Stimulated activated naive CD4-positive, alpha-beta T cell (primary cell): Measurements from ENCODE around the gene KAT2A.
"Not testable (repeated sequence)": the region's sequence is repeated elsewhere in the genome, so short reads cannot be mapped to it uniquely, and the experiment has no call there.

Source experiments
- DNase-seq, 6 experiments: peaks; one replicate each; lab custom pipeline; 2025; lab: John Stamatoyannopoulos, UW

The KAT2A gene

DNA sequence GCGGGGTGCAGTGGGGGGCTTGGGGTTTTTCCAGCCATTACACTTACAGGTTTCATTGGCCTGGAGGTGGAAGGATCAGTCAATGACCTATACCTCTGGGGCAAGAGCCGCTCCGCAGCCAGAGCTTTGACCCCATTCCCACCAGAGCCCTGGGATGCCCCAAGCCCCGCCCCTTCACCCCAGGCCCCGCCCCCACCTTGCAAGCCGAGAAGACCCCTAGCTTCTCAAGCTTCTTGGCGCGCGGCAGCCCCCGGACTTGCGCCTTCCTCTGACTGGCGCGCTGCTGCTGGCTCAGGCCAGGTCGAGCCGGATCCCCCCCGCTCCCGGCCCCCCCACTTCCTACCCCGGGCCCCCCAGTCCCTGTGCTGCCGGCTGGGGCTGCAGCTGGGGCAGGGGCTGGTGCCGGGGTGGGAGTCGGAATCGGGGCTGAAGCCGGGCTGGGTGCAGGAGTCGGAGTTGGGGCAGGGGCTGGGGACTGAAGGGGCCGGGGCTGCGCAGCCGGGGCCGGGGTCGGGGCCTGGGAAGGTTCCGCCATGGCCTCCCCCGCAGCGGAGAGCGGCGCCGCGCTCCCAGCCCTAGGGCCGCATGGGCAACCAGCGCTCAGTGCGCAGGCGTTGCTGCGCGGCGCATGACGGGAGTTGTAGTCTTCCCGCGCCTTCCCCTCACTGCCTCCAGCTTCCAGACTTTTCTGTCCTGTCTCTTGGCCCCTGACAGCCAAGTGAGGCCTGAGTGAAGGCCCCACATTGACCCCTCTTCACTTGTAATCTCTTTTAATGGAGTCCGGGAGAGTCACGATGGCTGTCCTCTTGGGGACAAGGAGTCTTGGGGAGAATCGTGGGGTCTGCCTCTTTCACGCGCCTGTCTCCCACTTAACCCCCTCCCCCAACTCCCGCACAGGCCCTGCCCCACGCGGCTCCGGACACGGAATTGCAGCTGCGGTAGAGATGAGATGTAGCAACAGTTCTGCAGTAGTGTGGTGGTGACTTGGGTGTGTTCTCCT is at the start of gene KAT2A:
Gene KAT2A (minus strand): TSS at position 598 of the 1,000 bp plus-strand sequence. CDS start 63 bp downstream, at position 535.
- DNase-seq: peak; percentile 38 to 73 (median 67)

DNA sequence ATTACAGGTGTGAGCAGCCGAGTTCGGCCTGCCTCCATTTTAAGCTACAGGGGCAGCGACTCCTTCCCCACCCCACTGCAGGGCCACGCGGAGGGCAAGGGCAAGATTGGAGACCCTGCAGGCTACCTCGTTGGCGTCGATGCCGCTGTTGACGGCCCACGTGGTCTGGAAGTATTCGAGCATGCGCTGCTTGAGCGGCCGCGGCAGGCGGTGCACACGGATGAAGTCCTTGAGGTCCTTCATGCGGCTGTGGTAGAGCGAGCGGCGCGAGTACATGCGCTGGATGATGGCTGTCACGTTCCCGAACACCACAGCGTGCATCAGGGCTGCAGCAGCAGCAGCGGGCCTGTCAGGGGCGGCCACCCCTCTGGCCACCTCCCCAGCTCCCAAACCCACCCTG is 48.2 kb upstream of the KAT2A start:
- no peak for DNase-seq

DNA sequence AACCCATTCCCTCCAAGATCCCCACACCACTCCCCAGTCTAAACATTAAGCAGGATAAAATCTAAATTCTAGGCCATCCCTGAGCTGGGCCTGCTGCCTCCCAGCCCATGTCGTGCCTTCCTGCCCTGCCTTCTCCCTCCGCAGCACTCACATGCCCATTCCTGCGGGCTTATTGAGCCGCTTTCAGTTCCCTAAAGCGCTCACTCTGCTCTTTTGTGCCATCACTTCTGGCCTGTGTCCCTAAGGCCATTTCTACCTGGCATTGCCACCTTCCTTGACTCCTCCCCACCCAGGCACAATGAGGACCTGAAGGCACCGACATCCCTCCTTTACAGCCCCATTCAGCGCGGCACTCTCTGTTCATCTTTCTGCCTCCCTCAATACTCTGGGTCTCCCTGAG is 46.6 kb upstream of the KAT2A start:
- DNase-seq: no peak

DNA sequence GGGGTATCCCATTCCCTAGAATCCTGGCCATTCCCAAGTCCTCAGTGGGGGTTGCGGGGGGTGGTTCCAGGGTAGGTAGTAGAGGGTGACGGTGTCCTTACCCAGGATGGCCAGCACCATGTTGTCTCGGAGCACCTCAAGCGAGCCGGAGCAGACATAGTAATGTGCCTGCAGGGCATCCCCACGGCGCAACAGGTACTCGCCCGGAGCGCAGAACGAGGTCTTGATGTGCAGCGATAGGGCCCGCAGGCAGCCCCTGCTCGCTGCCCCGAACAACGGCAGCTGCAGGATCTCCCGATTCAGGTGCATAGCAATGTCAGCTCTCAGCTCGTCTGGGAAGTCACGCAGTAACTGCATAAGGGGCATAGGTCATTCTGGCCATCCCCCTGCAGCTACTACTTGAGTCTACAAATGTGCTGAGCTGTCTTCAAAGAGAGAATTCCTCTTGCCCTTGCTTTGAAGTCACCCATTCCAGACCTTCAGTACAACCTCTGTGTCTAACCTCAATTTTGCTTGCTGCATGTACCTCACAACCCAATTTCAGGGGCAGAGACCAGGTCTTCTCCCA is 45.1 kb upstream of the KAT2A start:
- DNase-seq: no peak

DNA sequence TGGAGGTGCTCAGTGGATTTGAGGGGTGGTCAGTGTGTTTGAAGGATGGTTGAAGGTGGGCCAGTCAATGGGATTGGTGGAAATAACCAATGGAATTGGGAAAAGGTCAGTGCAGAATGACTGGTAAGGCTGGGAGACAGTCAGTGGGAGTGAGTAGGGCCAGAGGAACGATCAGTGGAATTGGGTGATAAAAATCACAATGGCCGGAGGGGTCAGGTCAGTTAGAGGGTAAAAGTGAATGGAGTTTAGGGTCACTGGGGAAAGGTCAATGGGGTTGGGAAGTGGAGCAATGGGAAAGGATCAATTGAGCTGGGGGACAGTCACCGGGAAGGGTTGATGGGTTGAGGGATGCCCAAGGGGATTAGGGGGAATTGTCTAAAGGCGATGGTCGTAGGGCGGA is 44.6 kb upstream of the KAT2A start:
- DNase-seq: no peak

DNA sequence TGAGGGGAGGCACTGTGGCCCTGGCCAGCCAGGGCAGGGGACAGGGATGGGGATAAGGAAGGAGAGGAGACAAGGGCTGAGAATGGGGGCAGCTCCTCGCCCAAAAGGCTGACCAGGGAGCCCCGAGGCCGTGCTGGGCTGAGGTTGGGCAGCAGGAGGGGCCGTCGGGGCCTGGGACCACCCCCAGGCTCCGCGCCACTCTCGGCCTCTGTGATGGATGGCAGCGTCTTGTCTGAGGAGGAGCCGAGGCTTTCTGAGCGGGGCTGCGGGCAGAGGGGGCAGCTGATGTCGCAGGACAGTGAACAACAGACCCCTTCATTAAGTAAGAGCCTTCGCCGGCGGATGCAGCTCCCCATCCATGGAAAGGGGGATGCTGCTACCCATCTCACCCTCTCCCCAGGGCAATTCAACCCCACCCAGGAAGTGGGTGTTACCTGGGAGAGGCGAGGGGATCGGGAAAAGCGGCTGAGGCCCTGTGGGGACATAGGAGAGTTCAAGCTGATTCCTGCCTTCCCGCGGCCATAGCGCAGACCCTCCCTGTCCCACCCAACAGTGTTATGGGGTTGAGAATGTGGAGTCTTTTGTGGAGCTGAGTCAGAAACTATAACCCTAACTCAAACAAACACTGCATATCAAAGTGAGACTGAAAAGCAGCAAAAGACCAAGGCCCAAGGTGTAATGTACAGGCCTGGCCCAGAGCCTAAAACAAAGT is 42.7 kb upstream of the KAT2A start:
- DNase-seq: no peak

DNA sequence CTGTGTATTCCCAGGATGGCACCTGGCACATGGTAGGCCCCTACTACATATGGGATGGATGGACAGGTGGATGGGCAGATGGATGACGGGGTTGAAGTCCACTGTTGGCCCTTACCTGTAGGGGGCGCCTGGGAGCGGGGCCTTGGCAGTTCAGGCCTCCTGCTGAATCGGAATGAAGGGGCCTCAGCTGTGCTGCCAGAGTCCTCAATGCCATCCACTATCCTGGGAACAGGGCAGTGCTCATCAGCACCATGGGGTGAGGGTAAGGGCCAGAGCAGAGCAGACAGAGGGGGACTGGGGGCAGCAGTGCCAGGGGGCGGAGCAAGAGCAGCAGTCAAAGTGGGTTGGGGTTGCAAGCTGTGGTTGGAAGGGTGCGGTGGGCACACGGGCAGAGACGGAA is 41.9 kb upstream of the KAT2A start:
- DNase-seq: peak in 1 of 6 experiments; percentile 6

DNA sequence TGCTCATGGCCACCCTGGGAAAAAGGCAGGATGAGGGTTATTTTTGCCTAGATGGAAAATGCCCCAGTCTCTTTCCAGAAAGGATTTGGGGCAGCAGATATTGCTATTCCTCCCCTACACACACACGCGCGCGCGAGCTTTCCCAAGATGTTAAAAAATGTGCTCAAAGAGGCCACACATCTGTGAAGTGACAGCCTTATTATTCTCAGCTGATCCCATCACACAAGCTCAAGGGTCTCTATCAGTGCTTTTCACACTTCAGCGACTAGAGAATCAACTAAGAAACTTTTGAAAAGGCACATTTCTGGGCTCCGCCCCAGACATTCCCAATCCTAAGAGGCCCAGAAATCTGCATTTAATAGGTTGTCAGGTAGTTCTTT is 39.4 kb upstream of the KAT2A start:
- DNase-seq: no peak

DNA sequence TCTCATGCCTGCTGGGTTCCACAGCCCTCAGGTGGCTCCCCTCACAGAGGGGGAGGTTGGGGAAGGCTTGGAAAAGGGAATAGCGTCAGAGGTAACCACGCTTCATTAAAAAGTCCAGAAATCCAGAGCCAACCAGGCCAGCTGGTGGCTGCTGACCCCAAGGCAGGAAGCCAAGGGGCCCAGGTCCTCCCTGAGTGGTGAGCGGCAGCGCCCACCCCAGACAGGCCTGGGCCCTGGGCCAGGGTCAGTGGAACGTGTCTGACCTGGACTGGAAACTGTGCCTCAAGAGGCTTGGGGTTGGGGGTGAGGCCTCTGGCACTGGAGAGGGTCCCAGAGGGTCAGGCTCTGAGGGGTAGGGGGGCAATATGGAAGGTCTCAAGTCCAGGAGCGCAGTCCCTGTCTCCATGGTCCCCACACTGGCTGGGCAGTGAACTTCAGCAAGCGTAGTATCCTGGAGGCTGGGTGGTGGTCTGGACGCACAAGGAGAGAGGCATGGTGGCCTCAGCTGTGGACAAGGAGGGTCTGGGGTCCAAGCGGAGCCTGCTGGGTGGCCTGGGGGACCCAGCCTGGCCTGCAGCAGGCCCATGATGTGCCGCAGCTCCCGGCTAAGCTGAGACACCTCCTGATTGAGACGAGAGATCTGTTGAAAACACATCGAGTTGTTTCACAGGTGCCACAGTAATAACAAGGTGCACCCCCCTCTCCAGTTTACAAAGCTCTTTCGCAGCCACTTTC is 38.8 kb upstream of the KAT2A start:
- no peak for DNase-seq

DNA sequence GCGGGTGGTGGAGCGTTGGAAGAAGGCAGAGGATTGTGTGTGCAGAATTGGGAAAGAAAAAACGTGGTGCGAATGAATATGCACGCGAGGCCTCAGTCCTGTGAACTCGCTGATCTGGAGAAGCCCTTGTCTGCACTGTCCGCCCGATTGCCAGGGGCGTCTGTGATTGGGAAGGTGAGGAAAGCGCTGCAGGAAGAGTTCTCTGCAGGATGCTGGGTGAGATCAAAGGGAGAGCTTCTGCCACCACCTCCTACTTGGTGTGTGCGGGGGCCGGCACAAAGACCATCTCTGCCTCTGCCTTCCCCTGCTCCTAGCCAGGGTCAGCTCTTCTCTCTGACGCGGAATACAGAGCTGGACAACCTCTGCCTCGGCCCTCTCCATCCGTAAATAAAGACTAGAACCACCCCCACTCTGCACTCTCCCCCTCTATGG is 34.5 kb upstream of the KAT2A start:
- DNase-seq: no peak

DNA sequence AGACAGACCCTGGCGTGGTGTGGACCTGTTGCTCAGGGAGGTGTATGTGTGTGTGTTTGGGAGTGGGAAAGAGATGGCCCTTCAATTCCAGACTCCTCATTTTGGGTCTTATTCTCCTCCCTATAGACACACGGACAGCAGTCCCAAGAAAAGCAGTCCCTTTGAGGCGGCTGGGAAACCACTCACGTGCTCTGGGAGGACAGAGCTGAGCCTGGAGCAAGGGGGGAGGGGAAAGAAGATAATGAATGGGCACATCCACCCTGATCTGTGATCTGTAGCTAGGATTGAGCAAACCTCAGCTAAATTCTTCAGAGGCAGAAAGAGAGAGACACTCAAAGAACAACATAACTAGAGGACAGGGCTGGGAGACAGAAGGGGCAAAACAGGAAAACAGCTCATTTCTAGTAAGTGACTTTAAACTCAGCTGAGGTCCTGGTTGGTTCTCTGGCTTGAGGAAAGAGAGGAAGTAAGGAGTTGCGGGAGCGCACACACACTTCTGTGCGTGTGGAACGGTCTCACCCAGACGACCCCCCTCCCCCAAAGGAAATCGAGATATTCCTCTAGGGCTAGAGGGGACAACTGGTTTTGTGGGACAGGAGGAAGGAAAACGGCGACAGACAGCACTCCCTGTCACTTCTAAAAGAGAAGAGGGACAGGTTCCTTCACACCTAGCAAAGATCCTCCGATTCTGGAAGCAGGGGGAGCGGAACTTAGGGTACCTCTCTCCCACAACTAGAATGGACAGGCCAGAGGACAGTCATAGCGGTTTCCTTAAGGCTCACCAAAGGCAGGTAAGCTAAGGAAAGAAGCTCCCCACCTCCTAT is 33.0 kb upstream of the KAT2A start:
- DNase-seq: no peak

DNA sequence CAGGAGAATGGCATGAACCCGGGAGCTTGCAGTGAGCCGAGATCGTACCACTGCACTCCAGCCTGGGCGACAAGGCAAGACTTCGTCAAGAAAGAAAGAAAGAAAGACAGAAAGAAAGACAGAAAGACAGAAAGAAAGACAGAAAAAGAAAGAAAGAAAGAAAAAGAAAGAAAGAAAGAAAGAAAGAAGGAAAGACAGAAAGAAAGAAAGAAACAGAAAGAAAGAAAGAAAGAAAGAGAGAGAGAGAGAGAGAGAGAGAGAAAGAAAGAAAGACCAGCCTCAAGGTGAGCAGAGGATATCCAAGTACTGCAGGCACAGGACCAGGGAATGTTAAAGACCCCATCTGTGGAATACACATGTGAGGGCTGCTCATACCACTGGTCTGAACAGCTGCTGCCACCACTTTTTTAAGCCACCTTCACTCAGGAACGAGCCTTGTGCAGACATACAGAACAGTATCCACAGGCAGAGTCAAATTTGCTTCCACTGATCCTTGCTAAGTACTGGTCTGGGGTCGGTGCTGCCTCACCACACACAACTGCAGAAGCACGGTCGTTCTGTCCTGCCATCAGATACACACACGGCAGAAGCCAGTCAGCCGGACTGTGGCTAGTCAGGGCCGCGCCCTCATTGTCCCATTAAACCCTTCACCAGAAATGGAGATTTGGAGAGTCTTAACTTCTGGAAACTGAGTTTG is 25.9 kb upstream of the KAT2A start:
- DNase-seq: no peak

DNA sequence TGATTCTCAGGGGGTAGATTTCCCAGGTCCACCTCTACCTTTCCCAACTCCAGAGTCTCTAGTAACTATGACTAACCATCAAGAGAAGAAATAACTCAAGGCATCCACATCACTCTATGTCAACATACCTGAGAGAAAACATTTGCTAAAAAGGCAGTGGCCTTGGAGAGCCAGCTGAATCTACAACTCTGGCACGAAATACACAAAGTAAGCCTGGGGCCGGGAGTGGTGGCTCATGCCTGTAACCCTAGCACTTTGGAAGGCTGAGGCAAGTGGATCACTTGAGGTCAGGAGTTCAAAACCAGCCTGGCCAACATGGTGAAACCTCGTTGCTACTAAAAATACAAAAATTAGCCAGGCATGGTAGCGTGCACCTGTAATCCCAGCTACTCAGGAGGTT is 22.0 kb upstream of the KAT2A start:
- DNase-seq: not testable (repeated sequence)

DNA sequence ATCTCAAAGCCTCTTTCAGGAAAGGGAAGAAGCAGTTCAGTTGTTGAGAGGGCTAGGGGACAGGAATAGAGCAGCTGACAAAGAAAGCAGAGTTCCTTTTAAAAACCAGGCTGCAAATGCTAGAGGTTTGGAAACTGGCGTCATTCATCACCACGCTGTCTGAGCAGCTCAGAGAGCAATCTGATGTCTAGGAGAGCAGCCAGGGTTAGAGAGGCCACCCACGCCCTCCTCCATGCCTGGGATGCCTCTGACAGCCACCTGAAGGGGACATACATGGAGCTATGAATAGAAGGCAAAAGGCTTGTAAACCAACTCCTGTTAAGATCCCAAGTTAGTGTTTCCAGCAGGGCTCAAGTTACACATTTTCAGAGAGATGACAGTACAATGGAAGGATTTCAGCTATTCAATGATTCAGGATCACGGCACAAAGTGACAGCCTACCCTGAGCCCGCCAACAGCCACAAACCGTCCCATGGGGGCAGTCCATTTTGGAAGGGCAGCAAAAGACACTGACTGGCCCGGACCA is 21.3 kb upstream of the KAT2A start:
- DNase-seq: no peak

DNA sequence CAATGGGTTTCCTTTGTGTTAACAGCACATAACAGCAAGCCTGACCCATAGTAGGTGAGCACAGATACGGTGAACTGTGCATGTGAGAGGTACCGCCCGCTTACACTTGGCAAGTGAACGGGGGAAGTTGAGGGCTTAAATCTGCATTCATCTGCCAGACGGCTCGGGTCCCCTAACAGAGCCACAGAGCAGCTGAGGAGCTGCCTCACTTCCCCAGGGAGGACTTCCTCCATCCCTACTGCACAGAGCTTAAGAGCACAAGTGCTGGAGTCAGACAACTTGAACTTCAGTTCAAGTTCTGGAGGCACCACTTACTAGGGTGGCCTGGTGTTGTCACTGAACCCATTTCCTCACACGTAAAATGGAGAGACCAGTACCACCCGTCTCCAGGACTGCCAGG is 20.2 kb upstream of the KAT2A start:
- no peak for DNase-seq

DNA sequence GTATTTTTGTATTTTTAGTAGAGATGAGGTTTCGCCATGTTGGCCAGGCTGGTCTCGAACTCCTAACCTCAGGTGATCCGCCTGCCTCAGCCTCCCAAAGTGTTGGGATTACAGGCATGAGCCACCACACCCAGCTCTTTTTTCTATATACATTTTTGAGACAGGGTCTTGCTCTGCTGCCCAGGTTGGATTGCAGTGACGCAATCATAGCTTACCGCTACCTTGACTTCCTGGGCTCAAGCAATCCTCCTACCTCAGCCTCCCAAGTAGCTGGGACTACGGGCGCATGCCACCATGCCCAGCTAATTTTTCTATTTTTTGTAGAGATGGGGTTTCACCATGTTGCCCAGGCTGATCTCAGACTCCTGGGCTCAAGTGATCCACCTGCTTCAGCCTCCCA is 19.5 kb upstream of the KAT2A start:
- DNase-seq: not testable (repeated sequence)

DNA sequence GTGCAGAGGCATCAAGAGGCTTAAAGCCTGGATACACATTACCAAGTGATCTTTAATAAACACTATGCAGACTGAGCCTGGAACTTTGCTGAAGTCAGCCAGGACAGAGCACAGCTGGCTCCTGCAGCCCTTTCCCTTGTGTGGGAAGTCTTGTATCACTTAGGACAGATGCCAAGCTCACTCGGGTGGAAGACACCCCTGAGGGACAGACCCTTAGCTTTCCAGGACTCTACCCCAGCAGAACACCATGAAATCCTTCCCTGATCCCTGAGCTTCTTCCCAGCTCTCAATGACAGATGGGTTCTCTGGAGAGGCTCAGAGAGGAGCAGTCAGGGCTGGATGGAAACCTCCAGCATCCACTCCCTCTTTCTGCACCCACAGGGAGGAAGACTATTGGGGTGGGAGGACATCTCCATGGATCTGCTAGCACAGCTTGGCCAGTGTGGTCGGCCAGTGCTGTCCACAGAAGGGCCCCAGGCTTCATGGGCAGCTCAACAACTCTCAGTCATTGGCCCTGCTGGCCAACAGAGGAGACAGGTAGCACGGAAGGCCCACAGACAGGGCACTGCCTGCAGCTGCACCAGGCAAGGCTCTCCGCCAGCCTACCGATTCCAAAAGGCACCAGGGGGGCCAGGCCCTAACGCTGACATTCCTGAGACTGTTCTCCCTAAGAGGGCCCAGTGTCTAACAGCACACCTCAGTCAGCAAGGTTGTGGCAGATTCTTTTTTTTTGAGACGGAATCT is 17.8 kb upstream of the KAT2A start:
- no peak for DNase-seq

DNA sequence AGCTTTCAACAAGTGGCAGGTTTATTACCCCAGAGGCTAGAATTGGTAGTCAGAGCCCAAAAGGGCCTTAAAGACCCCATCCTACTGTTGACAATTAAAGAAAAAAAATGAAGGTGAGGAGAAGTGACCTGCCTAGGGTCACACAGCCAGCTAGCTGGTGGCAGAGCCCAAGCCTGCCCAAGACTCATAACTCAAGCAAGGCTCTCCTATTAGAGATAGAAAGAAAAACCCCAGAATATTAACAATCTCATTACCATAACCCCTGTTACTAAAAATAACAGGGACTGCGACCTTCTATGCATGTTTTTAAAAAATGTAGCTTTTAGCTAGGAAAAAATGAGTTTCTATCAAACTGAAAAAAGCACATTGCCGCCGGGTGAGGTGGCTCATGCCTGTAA is 15.5 kb upstream of the KAT2A start:
- DNase-seq: no peak
